Transverse colon (tissue), 3 donors: ENCODE data around the gene TULP3.

ENCODE experiments used
- CTCF ChIP-seq, 5 experiments: fragments of 200-600 bp in 3 of 5; fragments of 450-650 bp in 2 of 5; sonication (generic) in 3 of 5; IDR thresholded peaks; 1 replicate in 2 of 5; 2 replicates in 3 of 5; pipeline ENCODE4 v1.5.1; 2016 to 2017; ENCODE audit warnings: antibody characterized with exemption in 5 of 5, inconsistent platforms in 3 of 5, mild to moderate bottlenecking in 2 of 5, moderate library complexity in 1 of 5
- EP300 ChIP-seq: sonication (generic); formaldehyde crosslinking; IDR thresholded peaks from one replicate; pipeline ENCODE4 v1.6.1; 2017; ENCODE audit warnings: antibody characterized with exemption, low read depth
- POLR2A ChIP-seq: fragments of 450-650 bp; IDR thresholded peaks from one replicate; pipeline ENCODE4 v1.6.1; 2016; ENCODE audit warnings: antibody characterized with exemption, mild to moderate bottlenecking, moderate library complexity

- TF ChIP-seq POLR2A (no peak), CTCF (IDR thresholded peaks at IDR 0.05) (no peak), EP300 (no peak)
These were observed 45.4 kb upstream of the TULP3 start for GRCh38 chr12:2845280-2845679.
